GM23338 (cell line): ENCODE measurements around the gene CDH23. TPM values are rescaled to one million over a fixed set of nuclear protein-coding genes. Genes with fewer than 3 reads are reported as not detected.

Source experiments
- ATAC-seq: fragments of 200-7000 bp; cut with Tn5 transposase; 3 replicates; pipeline ENCODE4 v1.9.1; 2020
- DNase-seq: peaks from one replicate; pipeline ENCODE4 v3.0.0-alpha.2; 2015; ENCODE audit warnings: low spot score
- H2AFZ ChIP-seq: fragments of 200-600 bp; sonication (generic); 2 replicates; pipeline ENCODE4 v1.8.0; 2016; ENCODE audit warnings: antibody characterized with exemption, mild to moderate bottlenecking, moderate library complexity
- H3F3A ChIP-seq: fragments of 200-600 bp; sonication (generic); replicated peaks from 2 replicates; pipeline ENCODE4 v1.8.0; 2017; ENCODE audit warnings: antibody characterized with exemption, mixed run types, low read depth
- H3K27ac ChIP-seq: fragments of 200-600 bp; sonication (generic); 2 replicates; pipeline ENCODE4 v1.6.1; 2016; ENCODE audit warnings: low read depth
- H3K27me3 ChIP-seq: fragments of 200-600 bp; sonication (generic); 2 replicates; pipeline ENCODE4 v1.8.0; 2016; ENCODE audit warnings: mild to moderate bottlenecking, mixed run types, moderate library complexity; ENCODE audit not compliant: insufficient read depth
- H3K36me3 ChIP-seq: fragments of 200-600 bp; sonication (generic); 2 replicates; pipeline ENCODE4 v1.8.0; 2016; ENCODE audit warnings: mild to moderate bottlenecking; ENCODE audit not compliant: insufficient read depth
- H3K4me1 ChIP-seq: fragments of 200-600 bp; sonication (generic); 2 replicates; pipeline ENCODE4 v1.8.0; 2016; ENCODE audit warnings: mild to moderate bottlenecking, moderate library complexity; ENCODE audit not compliant: insufficient read depth
- H3K4me2 ChIP-seq: fragments of 200-600 bp; sonication (generic); 2 replicates; pipeline ENCODE4 v1.7.1; 2017; ENCODE audit warnings: mixed run types
- H3K4me3 ChIP-seq: fragments of 200-600 bp; sonication (generic); 2 replicates; pipeline ENCODE4 v1.6.1; 2016; ENCODE audit warnings: mixed run types
- H3K79me2 ChIP-seq: fragments of 200-600 bp; sonication (generic); replicated peaks from 2 replicates; pipeline ENCODE4 v1.8.0; 2017; ENCODE audit warnings: mild to moderate bottlenecking; ENCODE audit not compliant: insufficient read depth
- H3K9me2 ChIP-seq: fragments of 200-600 bp; sonication (generic); 2 replicates; pipeline ENCODE4 v1.8.0; 2017; ENCODE audit not compliant: insufficient read depth
- H4K20me1 ChIP-seq: fragments of 200-600 bp; sonication (generic); replicated peaks from 2 replicates; pipeline ENCODE4 v1.8.0; 2017; ENCODE audit warnings: mild to moderate bottlenecking; ENCODE audit not compliant: insufficient read depth
- H3K27ac Mint-ChIP-seq: 2 replicates; pipeline ENCODE4 v1.8.0; 2020; ENCODE audit warnings: inconsistent platforms, mild to moderate bottlenecking, moderate library complexity, mixed read lengths
- H3K27me3 Mint-ChIP-seq: 3 replicates; pipeline ENCODE4 v1.8.0; 2022; ENCODE audit warnings: low read depth, mild to moderate bottlenecking, moderate library complexity, mixed read lengths, inconsistent platforms; ENCODE audit not compliant: insufficient read depth, poor library complexity
- H3K36me3 Mint-ChIP-seq: 3 replicates; pipeline ENCODE4 v1.8.0; 2021; ENCODE audit warnings: low read depth, mild to moderate bottlenecking, inconsistent platforms, moderate library complexity, mixed read lengths
- H3K4me1 Mint-ChIP-seq: 3 replicates; pipeline ENCODE4 v1.8.0; 2020; ENCODE audit warnings: mild to moderate bottlenecking, inconsistent platforms, mixed read lengths
- H3K4me3 Mint-ChIP-seq: 3 replicates; pipeline ENCODE4 v1.8.0; 2021; ENCODE audit warnings: moderate library complexity, mild to moderate bottlenecking, inconsistent platforms, mixed read lengths
- H3K9me3 Mint-ChIP-seq: 3 replicates; pipeline ENCODE4 v1.8.0; 2020; ENCODE audit warnings: moderate library complexity, mild to moderate bottlenecking, inconsistent platforms, mixed read lengths
- CREB1 ChIP-seq: fragments of 250-450 bp; sonication (Bioruptor Pico); IDR thresholded peaks from 2 replicates; pipeline ENCODE4 v1.5.0; 2020; ENCODE audit warnings: low read depth, mild to moderate bottlenecking, moderate library complexity
- EZH2 ChIP-seq: fragments of 200-600 bp; sonication (generic); IDR thresholded peaks from one replicate; pipeline ENCODE4 v1.8.0; 2017; ENCODE audit warnings: antibody characterized with exemption, mild to moderate bottlenecking, low read depth; ENCODE audit not compliant: unreplicated experiment
- JUNB ChIP-seq: IDR thresholded peaks from one replicate; pipeline ENCODE4 v1.6.1; 2016; ENCODE audit warnings: antibody characterized with exemption; ENCODE audit not compliant: unreplicated experiment
- POLR2AphosphoS5 ChIP-seq: IDR thresholded peaks from 2 replicates; pipeline ENCODE4 v1.6.1; 2016; ENCODE audit warnings: antibody characterized with exemption, low read depth
- STAT1 ChIP-seq: IDR thresholded peaks from one replicate; pipeline ENCODE4 v1.6.1; 2016; ENCODE audit warnings: antibody characterized with exemption; ENCODE audit not compliant: unreplicated experiment
- ZNF331 ChIP-seq: fragments of 250-450 bp; sonication (Bioruptor Pico); IDR thresholded peaks from 2 replicates; pipeline ENCODE4 v1.5.0; 2020; ENCODE audit warnings: low read depth, mild to moderate bottlenecking, moderate library complexity
- polyA plus RNA-seq: library from polyadenylated mRNA; unstranded; fragments of >200 nt; fragmentation: Nextera tagmentation; extraction: Ambion mirVana; gene quantifications from 2 replicates; pipeline ENCODE4 v1.2.1, GENCODE V29; 2016
- total RNA-seq: library from RNA; depleted of rRNA; stranded (reverse); fragments of >200 nt; shearing (Covaris generic); gene quantifications from 2 replicates; pipeline ENCODE4 v1.2.3, GENCODE V29; 2014
- TF ChIP-seq, protein P1 (sequence below): fragments of 250-450 bp; sonication (Bioruptor Pico); IDR thresholded peaks from 2 replicates; pipeline ENCODE4 v1.5.0; 2020; ENCODE audit warnings: mild to moderate bottlenecking, moderate library complexity
- TF ChIP-seq, protein P2 (sequence below): IDR thresholded peaks from 2 replicates; pipeline ENCODE4 v1.6.1; 2016; ENCODE audit warnings: antibody characterized with exemption

The CDH23 gene
- total and polyA plus RNA-seq, 2 experiments from 2014 or later = 0.95 to 4.3 TPM

DNA sequence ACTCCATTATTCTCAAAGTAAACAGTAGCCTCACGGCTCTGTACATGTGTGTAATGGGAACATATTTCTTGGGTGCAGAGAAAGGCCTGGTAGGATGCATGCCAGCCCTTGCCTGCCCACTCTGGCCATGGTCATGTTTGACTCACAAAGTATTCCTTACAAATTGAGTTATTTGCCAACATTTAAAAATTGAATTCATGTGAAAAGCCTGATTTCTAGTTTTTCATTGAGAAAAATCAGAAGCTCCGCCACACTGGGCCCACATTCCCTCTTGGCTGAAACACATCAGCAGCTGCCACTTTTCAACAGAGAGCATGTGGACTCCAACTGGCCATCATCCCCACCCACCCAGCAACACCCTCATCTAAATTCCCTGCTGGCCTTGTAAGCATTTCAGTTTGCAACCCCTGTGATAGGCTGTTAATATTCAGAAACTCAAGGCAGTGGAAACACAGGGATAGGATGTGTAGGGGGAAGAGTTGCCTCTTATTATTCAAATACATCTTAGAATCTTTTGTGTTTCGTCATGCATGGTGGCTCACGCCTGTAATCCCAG lies 40.9 kb downstream of the CDH23 start (continued):
- TF ChIP-seq, protein P1, sequence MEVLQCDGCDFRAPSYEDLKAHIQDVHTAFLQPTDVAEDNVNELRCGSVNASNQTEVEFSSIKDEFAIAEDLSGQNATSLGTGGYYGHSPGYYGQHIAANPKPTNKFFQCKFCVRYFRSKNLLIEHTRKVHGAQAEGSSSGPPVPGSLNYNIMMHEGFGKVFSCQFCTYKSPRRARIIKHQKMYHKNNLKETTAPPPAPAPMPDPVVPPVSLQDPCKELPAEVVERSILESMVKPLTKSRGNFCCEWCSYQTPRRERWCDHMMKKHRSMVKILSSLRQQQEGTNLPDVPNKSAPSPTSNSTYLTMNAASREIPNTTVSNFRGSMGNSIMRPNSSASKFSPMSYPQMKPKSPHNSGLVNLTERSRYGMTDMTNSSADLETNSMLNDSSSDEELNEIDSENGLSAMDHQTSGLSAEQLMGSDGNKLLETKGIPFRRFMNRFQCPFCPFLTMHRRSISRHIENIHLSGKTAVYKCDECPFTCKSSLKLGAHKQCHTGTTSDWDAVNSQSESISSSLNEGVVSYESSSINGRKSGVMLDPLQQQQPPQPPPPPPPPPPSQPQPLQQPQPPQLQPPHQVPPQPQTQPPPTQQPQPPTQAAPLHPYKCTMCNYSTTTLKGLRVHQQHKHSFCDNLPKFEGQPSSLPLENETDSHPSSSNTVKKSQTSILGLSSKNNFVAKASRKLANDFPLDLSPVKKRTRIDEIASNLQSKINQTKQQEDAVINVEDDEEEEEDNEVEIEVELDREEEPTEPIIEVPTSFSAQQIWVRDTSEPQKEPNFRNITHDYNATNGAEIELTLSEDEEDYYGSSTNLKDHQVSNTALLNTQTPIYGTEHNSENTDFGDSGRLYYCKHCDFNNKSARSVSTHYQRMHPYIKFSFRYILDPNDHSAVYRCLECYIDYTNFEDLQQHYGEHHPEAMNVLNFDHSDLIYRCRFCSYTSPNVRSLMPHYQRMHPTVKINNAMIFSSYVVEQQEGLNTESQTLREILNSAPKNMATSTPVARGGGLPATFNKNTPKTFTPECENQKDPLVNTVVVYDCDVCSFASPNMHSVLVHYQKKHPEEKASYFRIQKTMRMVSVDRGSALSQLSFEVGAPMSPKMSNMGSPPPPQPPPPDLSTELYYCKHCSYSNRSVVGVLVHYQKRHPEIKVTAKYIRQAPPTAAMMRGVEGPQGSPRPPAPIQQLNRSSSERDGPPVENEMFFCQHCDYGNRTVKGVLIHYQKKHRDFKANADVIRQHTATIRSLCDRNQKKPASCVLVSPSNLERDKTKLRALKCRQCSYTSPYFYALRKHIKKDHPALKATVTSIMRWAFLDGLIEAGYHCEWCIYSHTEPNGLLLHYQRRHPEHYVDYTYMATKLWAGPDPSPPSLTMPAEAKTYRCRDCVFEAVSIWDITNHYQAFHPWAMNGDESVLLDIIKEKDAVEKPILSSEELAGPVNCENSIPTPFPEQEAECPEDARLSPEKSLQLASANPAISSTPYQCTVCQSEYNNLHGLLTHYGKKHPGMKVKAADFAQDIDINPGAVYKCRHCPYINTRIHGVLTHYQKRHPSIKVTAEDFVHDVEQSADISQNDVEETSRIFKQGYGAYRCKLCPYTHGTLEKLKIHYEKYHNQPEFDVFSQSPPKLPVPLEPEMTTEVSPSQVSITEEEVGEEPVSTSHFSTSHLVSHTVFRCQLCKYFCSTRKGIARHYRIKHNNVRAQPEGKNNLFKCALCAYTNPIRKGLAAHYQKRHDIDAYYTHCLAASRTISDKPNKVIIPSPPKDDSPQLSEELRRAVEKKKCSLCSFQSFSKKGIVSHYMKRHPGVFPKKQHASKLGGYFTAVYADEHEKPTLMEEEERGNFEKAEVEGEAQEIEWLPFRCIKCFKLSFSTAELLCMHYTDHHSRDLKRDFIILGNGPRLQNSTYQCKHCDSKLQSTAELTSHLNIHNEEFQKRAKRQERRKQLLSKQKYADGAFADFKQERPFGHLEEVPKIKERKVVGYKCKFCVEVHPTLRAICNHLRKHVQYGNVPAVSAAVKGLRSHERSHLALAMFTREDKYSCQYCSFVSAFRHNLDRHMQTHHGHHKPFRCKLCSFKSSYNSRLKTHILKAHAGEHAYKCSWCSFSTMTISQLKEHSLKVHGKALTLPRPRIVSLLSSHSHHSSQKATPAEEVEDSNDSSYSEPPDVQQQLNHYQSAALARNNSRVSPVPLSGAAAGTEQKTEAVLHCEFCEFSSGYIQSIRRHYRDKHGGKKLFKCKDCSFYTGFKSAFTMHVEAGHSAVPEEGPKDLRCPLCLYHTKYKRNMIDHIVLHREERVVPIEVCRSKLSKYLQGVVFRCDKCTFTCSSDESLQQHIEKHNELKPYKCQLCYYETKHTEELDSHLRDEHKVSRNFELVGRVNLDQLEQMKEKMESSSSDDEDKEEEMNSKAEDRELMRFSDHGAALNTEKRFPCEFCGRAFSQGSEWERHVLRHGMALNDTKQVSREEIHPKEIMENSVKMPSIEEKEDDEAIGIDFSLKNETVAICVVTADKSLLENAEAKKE (CRISPR knock-in tag) = no peak
- TF ChIP-seq ZNF331 (CRISPR knock-in tag) = no peak

DNA sequence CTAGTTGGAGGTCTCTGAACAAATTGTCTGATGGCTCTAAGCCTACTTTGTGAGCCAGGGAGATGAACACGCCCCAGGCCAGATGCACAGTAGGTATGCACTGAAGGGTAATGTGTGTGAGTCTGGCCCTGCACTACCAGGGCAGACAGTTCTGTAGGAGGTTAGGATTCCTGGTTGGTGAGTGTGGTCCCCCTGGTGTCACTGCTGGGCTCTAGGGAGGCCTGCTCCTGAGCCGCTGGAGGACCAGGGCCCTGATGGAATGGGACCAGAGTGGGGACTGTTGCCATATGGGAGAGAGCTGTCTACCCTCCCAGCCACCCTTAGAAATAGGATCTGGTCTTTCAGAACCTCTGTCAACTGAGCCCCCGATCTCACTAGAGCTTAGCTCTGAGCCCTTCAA lies 42.0 kb downstream of the CDH23 start:
- Histone ChIP-seq H3F3A (no peaks in the 10 kb centered on the region), H3K27ac (no peak overlapping the region), H3K9me2 (no peaks in the 10 kb centered on the region), H3K4me1 (peaks cover under 1% of the 10 kb centered on the region; the same call in 1 of the 2 replicates), H3K4me3 (no peak overlapping the region), H2AFZ (no peak overlapping the region), H3K79me2 (no peaks in the 10 kb centered on the region), H3K4me2 (no peak overlapping the region), H3K36me3 (no peaks in the 10 kb centered on the region), H3K27me3 (no peaks in the 10 kb centered on the region), H4K20me1 (no peaks in the 10 kb centered on the region)
- Mint-ChIP-seq H3K4me1 (peaks cover 15% of the 10 kb centered on the region), H3K4me3 (no peak overlapping the region), H3K36me3 (no peaks in the 10 kb centered on the region), H3K27ac (no peak overlapping the region), H3K27me3 (peaks cover 15% of the 10 kb centered on the region), H3K9me3 (no peaks in the 10 kb centered on the region)
- TF ChIP-seq EZH2 (no peak), CREB1 (CRISPR knock-in tag) (no peak), ZNF331 (CRISPR knock-in tag) (no peak), JUNB (no peak), POLR2AphosphoS5 (no peak), STAT1 (no peak)
- TF ChIP-seq, protein P2, sequence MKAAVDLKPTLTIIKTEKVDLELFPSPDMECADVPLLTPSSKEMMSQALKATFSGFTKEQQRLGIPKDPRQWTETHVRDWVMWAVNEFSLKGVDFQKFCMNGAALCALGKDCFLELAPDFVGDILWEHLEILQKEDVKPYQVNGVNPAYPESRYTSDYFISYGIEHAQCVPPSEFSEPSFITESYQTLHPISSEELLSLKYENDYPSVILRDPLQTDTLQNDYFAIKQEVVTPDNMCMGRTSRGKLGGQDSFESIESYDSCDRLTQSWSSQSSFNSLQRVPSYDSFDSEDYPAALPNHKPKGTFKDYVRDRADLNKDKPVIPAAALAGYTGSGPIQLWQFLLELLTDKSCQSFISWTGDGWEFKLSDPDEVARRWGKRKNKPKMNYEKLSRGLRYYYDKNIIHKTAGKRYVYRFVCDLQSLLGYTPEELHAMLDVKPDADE = no peak
- no peak for ATAC-seq
- DNase-seq = no peak
